DMS 273 (cell line): ENCODE data around the gene SPAG16.

Experiments
- DNase-seq: peaks from one replicate; lab custom pipeline; 2025; ENCODE audit not compliant: unreplicated experiment; lab: John Stamatoyannopoulos, UW

The SPAG16 gene

GRCh38 chr2:214233164-214233563, 948.9 kb downstream of the SPAG16 start:
- DNase-seq: no peak

DNA sequence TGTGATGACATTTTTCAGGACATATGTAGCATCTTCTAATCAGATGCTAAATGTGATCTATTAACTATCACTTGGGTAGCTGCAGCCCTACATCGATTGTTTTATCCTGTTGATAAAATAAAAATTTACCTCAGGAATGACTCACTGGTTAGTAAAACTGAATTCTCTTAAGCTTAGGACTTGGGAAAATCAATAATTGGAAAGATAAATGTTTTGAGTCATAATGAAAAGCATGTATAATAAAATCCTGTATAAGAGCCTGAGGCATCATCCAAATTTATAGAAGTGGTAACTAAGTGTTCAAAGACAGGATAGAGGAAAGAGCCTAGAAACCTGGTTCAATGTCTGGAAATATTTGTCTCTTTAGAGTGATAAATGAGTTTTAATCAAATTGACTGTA, 958.5 kb downstream of the SPAG16 start:
- no peak for DNase-seq

DNA sequence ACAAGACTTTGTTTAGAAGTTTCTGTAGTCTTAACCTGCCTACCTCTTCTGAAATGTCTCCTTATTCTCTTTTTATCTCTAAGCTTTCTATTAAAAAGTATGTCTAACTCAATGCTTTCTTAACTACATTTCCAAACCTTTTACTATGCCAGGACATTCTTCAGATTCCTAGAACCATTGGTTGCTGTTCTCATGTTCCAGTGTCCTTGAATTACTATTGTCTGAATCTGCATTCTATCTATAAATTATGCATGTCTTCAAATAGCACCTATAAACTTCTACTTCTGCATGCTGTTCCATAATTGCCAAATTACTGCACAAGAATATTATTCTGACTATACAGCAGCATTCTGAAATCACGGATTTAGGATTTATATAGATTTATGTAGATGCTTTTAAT, 960.6 kb downstream of the SPAG16 start:
- peak; percentile 2 for DNase-seq

GRCh38 chr2:214246417-214246816, 962.2 kb downstream of the SPAG16 start:
- DNase-seq: no peak

GRCh38 chr2:214247531-214247930, 963.3 kb downstream of the SPAG16 start:
- DNase-seq: no peak

DNA sequence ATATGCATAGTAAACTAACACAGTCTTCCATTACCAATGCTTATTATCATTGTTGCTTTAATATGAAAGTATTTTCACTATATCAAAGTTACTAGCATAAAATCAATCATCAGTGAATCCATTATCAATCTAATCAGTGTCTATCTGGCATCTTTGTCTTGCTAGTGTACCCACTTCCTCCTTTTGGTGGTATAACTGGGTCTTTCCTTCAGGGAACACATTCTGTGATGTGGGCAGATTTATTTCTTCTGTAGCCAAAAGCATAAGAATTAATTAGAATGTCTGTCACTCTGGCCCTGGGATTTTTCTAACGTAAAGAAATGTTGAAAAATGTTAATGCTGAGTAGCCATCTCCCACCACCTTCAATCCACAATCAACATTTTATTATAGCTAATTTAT, 970.8 kb downstream of the SPAG16 start:
- DNase-seq: no peak

DNA sequence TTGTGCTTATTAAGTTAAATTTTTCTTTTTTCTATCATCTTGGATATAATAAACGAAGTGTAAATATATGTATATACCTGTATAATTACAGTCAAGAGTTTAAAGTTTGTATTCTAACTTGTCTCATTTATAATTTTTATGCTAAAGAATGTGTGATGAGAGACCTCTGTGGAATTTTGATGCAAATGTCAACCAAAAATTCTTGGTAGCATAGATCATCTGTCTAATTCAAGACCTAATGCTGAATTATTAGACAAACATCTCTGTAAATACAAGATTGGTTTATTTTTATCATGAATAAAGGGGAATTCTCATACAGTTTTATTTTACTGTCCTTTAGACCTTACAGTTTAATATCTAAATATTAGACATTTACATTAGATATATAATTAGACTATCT, 977.4 kb downstream of the SPAG16 start:
- no peak for DNase-seq

DNA sequence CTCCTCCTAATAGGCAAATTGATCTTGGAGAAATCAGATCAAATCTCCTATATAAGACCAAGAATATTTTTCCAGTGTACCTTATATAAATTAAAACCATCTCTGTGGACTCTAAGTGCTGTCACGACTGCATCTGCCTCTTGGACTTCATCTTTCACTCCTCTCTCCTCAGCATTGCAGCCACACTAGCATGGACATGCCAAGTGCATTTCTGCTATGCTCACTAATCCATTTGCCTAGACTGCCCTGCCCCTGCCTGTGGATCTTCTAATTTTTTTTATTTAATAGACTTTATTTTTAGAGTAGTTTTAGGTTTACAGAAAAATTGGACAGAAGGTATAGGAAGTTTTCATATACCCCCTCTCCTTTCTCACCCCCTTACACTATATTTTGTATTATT, 979.9 kb downstream of the SPAG16 start:
- DNase-seq: no peak

DNA sequence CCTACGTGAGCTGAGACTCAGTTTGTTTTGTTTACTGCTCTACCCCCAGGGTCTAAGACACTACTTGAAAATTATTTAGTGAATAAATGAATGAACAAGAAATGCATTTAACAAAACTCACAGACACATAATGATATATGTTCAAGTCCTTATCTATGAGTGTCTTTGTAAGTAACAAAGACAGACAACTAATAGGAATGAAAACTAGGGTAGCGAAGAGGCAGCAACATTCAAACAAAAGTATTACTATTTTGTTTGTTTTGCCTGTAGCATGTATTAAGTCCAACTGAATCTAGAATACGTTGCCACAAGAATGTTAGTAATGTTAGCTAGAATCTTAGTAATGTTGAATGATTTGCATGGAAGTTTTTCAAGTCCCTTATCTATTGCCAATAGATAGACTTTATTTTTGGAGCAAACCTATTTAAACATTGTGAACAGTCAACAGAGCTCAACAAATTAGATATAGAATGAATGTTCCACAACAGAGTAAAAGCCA, 981.8 kb downstream of the SPAG16 start:
- DNase-seq: no peak

DNA sequence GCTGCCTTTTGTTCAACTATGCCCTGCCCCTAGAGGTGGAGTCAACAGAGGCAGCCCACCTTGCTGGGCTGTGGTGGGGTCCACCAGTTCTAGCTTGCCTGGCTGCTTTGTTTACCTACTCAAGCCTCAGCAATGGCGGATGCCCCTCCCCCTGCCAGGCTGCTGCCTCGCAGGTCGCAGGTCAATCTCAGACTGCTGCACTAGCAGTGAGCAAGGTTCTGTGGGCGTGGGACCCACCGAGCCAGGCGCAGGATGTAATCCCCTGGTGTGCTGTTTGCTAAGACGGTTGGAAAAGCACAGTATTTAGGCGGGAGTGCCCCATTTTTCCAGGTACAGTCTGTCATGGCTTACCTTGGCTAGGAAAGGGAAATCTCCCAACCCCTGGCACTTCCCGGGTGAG, 993.6 kb downstream of the SPAG16 start:
- DNase-seq: no peak

DNA sequence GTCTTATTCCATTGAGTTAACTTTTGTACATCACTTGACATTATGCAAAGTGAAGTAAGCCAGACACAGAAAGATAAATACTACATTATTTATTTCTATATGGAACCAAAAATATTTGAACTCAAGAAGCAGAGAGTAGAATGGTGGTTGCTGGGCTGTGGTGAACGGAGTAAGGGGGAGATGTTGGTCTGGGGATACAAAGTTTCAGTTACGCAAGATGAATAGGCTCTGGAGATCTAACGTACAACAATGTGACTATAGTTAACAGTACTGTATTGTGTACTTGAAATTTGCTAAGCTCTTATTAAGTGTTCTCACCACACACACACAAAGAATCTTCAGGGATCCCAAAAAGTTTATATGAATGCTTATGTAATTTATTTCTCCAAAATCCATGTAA, 1001.7 kb downstream of the SPAG16 start:
- DNase-seq: no peak

- DNase-seq: no peak
Observed at GRCh38 chr2:214293593-214293992, 1009.3 kb downstream of the SPAG16 start.

GRCh38 chr2:214294426-214294825, 1010.2 kb downstream of the SPAG16 start:
- DNase-seq: no peak

GRCh38 chr2:214297423-214297822, 1013.2 kb downstream of the SPAG16 start:
- no peak for DNase-seq

DNA sequence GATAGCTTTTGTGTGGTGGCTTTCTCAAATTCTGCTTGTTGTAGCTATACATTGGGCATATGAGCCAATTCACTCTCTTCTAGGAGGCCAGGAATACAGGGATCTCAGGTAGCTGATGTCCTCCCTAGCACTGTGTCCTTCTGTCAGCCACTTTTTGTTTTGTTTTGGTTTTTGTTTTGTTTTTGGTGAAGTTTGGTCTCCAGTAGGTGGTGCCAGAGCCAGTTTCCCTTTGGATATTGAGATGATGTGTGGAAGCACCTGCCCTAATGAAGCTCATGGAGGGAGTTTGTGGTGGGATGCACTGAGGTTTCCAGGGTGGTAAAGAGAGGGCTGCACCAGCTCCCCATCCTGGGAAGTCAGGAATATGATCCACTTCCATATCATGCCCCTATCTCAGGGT, 1026.1 kb downstream of the SPAG16 start:
- DNase-seq: peak; percentile 31

GRCh38 chr2:214311031-214311533, 1026.8 kb downstream of the SPAG16 start:
- peak; percentile 19 for DNase-seq

- no peak for DNase-seq
Observed at GRCh38 chr2:214311931-214312749, 1027.9 kb downstream of the SPAG16 start.

DNA sequence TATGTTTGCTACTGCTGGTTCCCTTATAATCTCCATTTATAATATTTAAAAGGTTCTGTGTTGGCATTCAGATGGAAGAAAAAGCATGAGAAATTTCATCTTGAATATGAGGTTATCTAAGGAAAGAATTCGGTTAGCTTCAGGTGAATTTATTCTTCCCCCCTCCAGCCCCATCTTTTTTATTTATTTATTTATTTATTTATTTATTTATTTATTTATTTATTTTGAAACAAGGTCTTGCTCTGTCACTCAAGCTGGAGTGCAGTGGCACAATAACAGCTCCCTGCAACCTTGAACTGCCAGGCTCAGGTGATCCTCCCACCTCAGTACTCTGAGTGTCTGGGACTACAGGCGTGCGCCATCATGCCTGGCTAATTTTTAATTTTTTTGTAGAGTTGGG, 1031.1 kb downstream of the SPAG16 start:
- no peak for DNase-seq

GRCh38 chr2:214320211-214320610, 1035.9 kb downstream of the SPAG16 start:
- no peak for DNase-seq

GRCh38 chr2:214322662-214323061, 1038.4 kb downstream of the SPAG16 start:
- no peak for DNase-seq

DNA sequence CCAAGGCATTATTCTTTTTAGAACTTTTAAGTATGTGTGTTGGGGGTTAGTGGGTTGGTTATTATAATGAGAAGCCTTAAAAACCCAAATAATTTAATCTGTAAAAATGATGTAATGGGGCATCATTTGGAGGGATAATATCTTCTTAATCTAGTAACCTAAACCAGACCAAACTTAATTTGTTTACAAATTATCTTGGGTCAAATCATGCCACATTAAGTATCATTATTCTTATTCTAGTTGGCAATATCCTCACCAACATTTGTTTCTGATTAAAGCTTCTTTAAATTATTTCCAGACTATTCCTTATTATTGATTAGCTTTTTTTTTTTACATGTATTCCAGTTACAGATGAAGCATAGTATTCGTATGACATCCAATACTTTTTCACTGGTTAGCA, 1041.1 kb downstream of the SPAG16 start:
- no peak for DNase-seq

- DNase-seq: no peak
Observed at GRCh38 chr2:214328941-214329340, 1044.7 kb downstream of the SPAG16 start.

GRCh38 chr2:214341646-214342045, 1057.4 kb downstream of the SPAG16 start:
- no peak for DNase-seq
